Adrenal gland (tissue), 5 donors: ENCODE results near the gene SINHCAF.

Experiments
- POLR2A ChIP-seq, 2 donors: fragments of 450-650 bp; IDR thresholded peaks; one replicate each; pipeline ENCODE4 v1.6.1; 2017; ENCODE audit warnings: antibody characterized with exemption in 2 of 2, mild to moderate bottlenecking in 2 of 2, moderate library complexity in 1 of 2
- TF ChIP-seq, protein P1 (sequence below), 6 experiments: fragments of 450-650 bp in 4 of 6; fragments of 200-600 bp in 2 of 6; sonication (generic) in 1 of 6; IDR thresholded peaks; 1 replicate in 5 of 6; 2 replicates in 1 of 6; pipeline versions ENCODE4 v1.5.1 to v1.8.0; 2016 to 2021; ENCODE audit warnings: antibody characterized with exemption in 6 of 6, mild to moderate bottlenecking in 2 of 6, moderate library complexity in 1 of 6
- donor health status: DM: no; HTN: no; CAD: no.

DNA sequence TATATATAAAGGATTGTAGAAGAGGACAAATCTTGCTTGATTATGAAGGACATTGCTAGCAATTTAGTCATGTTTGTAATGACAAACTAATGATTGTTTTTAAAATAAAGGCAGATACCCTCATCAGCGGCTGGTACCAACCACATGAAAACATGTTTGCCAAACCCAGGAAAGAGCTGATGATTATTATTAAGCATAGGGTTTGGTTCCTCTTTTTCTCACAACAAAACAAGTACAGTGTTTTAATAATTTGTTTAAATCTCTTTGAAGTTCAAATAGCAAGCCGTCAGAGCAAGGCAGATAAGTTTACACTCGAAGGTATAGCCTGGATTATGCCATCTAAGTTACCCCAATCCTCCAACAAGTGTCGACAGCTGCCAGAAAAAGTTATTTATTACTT is 5.3 kb upstream of the SINHCAF start:
- no peak for TF ChIP-seq POLR2A (IDR thresholded peaks at IDR 0.05)
- TF ChIP-seq, protein P1, sequence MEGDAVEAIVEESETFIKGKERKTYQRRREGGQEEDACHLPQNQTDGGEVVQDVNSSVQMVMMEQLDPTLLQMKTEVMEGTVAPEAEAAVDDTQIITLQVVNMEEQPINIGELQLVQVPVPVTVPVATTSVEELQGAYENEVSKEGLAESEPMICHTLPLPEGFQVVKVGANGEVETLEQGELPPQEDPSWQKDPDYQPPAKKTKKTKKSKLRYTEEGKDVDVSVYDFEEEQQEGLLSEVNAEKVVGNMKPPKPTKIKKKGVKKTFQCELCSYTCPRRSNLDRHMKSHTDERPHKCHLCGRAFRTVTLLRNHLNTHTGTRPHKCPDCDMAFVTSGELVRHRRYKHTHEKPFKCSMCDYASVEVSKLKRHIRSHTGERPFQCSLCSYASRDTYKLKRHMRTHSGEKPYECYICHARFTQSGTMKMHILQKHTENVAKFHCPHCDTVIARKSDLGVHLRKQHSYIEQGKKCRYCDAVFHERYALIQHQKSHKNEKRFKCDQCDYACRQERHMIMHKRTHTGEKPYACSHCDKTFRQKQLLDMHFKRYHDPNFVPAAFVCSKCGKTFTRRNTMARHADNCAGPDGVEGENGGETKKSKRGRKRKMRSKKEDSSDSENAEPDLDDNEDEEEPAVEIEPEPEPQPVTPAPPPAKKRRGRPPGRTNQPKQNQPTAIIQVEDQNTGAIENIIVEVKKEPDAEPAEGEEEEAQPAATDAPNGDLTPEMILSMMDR (IDR thresholded peaks at IDR 0.05), result no peak
